GM19467 (cell line): ENCODE results near the gene IL6.
"Not testable (repeated sequence)": the region's sequence is repeated elsewhere in the genome, so short reads cannot be mapped to it uniquely, and the experiment has no call there.

Source experiments
- ATAC-seq: cut with Tn5 transposase; IDR thresholded peaks from one replicate; pipeline ENCODE4 v1.9.1; 2021; ENCODE audit warnings: mild to moderate bottlenecking, moderate library complexity; ENCODE audit not compliant: unreplicated experiment

The IL6 gene

GRCh38 chr7:22703978-22704610, 22.9 kb upstream of the IL6 start:
- ATAC-seq, result not testable (repeated sequence)

GRCh38 chr7:22704722-22705121, 22.3 kb upstream of the IL6 start:
- not testable (repeated sequence) for ATAC-seq

- ATAC-seq, result not testable (repeated sequence)
These were observed 21.1 kb upstream of the IL6 start for GRCh38 chr7:22705874-22706273.

GRCh38 chr7:22707026-22707691, 19.8 kb upstream of the IL6 start:
- not testable (repeated sequence) for ATAC-seq

GRCh38 chr7:22708214-22708613, 18.8 kb upstream of the IL6 start:
- not testable (repeated sequence) for ATAC-seq

DNA sequence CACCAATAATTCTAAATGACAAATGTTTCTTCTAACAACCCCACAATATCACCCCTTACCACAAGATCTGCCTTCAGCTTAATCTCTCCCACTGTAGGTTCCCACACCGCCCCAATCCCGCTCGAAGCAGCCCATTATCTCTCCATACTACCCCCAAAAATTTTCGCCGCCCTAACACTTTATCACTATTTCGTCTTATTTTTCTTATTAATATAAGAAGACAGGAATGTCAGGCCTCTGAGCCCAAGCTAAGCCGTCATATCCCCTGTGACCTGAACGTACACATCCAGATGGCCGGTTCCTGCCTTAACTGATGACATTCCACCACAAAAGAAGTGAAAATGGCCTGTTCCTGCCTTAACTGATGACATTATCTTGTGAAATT, 18.3 kb upstream of the IL6 start:
- ATAC-seq, result not testable (repeated sequence)

DNA sequence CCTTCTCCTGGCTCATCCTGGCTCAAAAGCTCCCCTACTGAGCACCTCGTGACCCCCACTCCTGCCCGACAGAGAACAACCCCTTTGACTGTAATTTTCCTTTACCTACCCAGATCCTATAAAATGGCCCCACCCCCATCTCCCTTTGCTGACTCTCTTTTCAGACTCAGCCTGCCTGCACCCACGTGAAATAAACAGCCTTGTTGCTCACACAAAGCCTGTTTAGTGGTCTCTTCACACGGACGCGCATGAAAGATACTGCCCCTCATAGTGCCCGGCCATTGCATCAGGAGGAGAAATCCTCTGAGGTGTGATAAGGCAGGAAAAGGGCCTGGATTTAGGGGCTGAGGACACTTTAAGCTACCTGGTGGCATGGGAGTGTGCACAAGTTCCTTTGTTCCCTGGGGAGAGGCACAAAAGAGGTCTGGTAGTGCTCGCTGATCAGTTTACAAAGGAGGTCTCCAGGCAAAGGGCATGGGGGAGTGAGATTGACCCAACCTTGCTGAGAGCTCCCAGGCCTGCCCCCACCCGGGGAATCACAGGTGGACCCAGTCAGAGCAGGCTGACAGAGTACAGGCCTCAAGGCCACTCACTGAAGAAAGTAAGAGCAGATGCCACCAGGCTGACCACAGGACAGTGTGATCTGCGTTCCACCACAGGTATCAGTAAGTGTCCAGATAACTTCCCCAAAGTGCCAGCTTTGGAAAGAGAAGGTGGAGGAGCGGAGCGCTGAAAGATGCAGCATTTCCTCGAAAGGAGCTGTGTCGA, 17.8 kb upstream of the IL6 start:
- ATAC-seq, result not testable (repeated sequence)

GRCh38 chr7:22709857-22710256, 17.1 kb upstream of the IL6 start:
- ATAC-seq, result no peak

DNA sequence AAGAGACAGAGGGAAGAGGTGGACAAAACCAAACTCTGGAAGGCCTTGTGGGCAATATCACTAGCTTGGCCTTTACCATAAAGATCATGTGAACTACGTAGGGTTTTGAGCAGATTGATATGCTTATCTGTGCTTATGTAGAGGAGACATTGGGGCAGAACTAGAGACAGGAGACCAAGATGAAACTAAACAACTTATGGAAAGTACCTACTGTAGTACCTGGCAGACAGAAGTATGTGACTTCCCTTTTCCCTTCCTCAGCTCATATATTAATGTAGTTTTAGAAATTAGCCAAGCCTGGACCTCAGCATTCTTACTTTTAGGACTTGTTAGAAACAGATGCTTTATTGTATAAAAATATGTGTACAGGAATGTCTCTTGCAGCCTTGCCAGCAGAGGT, 14.0 kb upstream of the IL6 start:
- no peak for ATAC-seq

GRCh38 chr7:22713463-22713862, 13.5 kb upstream of the IL6 start:
- ATAC-seq, result no peak

- no peak for ATAC-seq
These were observed 11.0 kb upstream of the IL6 start for GRCh38 chr7:22715969-22716368.

- ATAC-seq, result no peak
These were observed 9.2 kb upstream of the IL6 start for GRCh38 chr7:22717760-22718159.

DNA sequence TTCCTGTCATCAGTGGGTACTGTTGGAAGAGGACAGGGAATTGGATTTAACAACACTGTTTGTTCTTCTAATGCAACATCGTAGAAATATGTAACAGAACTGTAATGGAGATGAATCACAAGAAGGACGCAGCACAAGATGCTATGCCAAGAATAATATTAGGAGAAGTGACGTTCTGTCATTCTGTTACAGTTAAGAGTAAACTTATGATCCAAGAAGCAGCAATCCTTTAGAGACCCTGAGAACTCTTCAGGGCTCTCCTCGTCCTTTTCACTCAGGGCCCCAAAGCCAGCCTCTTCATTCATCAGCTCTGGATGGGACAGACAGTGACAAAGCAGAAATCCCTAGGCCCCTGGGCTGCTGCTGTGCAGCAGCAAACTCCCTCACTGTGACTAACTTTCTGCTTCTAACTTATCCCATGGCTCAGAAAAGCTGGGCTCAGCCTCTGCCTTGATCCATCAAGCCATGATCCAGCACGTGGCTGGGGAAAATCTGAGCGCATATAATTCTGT, 8.7 kb upstream of the IL6 start:
- no peak for ATAC-seq

- no peak for ATAC-seq
These were observed 8.0 kb upstream of the IL6 start for GRCh38 chr7:22718911-22719420.

- no peak for ATAC-seq
These were observed 5.9 kb upstream of the IL6 start for GRCh38 chr7:22720791-22721786.

- ATAC-seq, result no peak
These were observed 4.3 kb upstream of the IL6 start for GRCh38 chr7:22722536-22723180.

DNA sequence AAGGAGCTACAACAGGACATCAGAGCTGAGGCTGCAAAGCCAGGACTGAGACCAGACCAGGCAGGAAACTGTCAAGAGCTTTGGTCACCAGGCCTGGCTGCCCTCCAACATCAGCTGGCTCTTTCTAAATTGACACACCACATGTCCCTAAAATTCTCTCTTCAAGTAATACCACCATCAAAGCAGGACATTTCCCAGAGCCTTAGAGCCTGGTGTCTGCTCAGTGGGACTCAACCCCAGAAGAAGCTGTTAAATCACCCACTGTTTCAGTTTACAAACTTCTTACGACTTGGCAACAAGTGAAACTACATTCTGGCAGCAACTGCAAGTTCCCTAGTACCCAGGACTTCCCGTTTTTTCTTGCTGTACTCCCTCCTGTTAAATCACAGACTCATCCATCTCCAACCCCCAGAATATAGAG, 3.8 kb upstream of the IL6 start:
- ATAC-seq, result no peak

DNA sequence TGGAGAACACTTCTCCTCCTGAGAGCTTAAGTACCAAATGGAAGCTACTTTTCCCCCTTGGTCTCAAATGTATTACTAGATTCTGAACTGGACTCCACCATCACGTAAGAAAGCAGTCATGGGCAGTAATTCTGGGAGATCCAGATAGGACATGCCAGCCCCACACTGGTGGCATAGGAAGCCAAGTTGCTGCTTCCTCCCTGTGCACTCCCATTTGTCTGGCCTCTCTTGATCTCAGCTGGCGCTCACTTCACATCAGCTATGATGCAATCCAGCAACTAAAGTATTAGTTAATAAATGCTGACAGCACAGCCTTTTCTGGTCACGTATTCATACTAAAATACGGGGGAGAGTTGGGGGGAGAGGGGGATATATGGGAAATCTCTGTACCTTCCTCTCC, 3.4 kb upstream of the IL6 start:
- ATAC-seq, result no peak

GRCh38 chr7:22724861-22725260, 2.1 kb upstream of the IL6 start:
- ATAC-seq, result no peak

GRCh38 chr7:22725585-22725984, 1.4 kb upstream of the IL6 start:
- ATAC-seq, result no peak
